Hippocampal formation (tissue), 2 donors: ENCODE measurements around the gene OR5AU1.
A peak's percentile ranks its signal among the peaks of the same experiment; 100 is the strongest.

Experiments
- DNase-seq, 2 donors: peaks; one replicate each; lab custom pipeline; 2025; lab: John Stamatoyannopoulos, UW

Gene OR5AU1

GRCh38 chr14:21106498-21107282 is 49.2 kb downstream of the OR5AU1 start:
- DNase-seq, result peak; percentile 69 to 75

GRCh38 chr14:21106176-21106497 is 49.7 kb downstream of the OR5AU1 start:
- DNase-seq, result no peak

- no peak for DNase-seq
Observed at GRCh38 chr14:21105095-21105494, 50.8 kb downstream of the OR5AU1 start.
